Natural killer cell (primary cell): Measurements from ENCODE around the gene LNX1. TPM values are rescaled to one million over a fixed set of nuclear protein-coding genes. Genes with fewer than 3 reads are reported as not detected.

Experiments used
- ATAC-seq, 3 donors: fragments of 150-1000 bp in 2 of 3; fragments of 200-7000 bp in 1 of 3; cut with Tn5 transposase; 1 replicate in 1 of 3; 2 replicates in 2 of 3; pipeline ENCODE4 v1.10.0; 2021; ENCODE audit warnings: mild to moderate bottlenecking in 2 of 3, moderate library complexity in 2 of 3
- DNase-seq, 2 donors: peaks; one replicate each; pipeline versions ENCODE4 v3.0.0 to v3.0.0-alpha.2; 2013 to 2021; ENCODE audit warnings: mixed read lengths in 1 of 2
- H3K27ac ChIP-seq: one replicate; pipeline ENCODE4 v1.5.1; 2013; ENCODE audit warnings: mild to moderate bottlenecking, low read length
- H3K27me3 ChIP-seq: one replicate; pipeline ENCODE4 v1.6.1; 2013; ENCODE audit warnings: low read length; ENCODE audit not compliant: control insufficient read depth, insufficient read depth
- H3K36me3 ChIP-seq: one replicate; pipeline ENCODE4 v1.6.1; 2013; ENCODE audit warnings: low read length; ENCODE audit not compliant: control insufficient read depth, insufficient read depth
- H3K4me1 ChIP-seq: one replicate; pipeline ENCODE4 v1.6.1; 2013; ENCODE audit warnings: low read length; ENCODE audit not compliant: control insufficient read depth, insufficient read depth
- H3K4me3 ChIP-seq: one replicate; pipeline ENCODE4 v1.5.1; 2013; ENCODE audit warnings: low read length
- H3K9me3 ChIP-seq: one replicate; pipeline ENCODE4 v1.6.1; 2013; ENCODE audit warnings: low read length; ENCODE audit not compliant: control insufficient read depth, insufficient read depth
- H3K27ac Mint-ChIP-seq, 2 donors: one replicate each; pipeline ENCODE4 v1.8.0; 2022; ENCODE audit warnings: mild to moderate bottlenecking in 2 of 2, mixed read lengths in 2 of 2, moderate library complexity in 1 of 2
- H3K27me3 Mint-ChIP-seq, 2 donors: one replicate each; pipeline ENCODE4 v1.8.0; 2022; ENCODE audit warnings: low read depth in 2 of 2, mixed read lengths in 2 of 2
- H3K36me3 Mint-ChIP-seq: one replicate; pipeline ENCODE4 v1.8.0; 2022; ENCODE audit warnings: mixed read lengths
- H3K4me1 Mint-ChIP-seq, 2 donors: one replicate each; pipeline ENCODE4 v1.8.0; 2022; ENCODE audit warnings: mixed read lengths in 2 of 2
- H3K4me3 Mint-ChIP-seq: one replicate; pipeline ENCODE4 v1.8.0; 2022; ENCODE audit warnings: mild to moderate bottlenecking, moderate library complexity, mixed read lengths
- H3K9me3 Mint-ChIP-seq, 2 donors: one replicate each; pipeline ENCODE4 v1.8.0; 2022; ENCODE audit warnings: mixed read lengths in 2 of 2
- WGBS: methylation state at CpG from one replicate; pipeline ENCODE4 v1.1.7; 2013; ENCODE audit warnings: missing lambda C conversion rate; ENCODE audit not compliant: insufficient coverage; 5-methylcytosine and 5-hydroxymethylcytosine counted together
- intact Hi-C: fragments of 100-400 bp; cut with micrococcal nuclease; formaldehyde crosslinking; loops from one replicate; pipeline ENCODE4 v1.14.2; 2022
- total RNA-seq, 4 donors: library from RNA; stranded (reverse); fragments of 120-200 nt in 1 of 4; gene quantifications; one replicate each; pipeline versions ENCODE4 v1.2.3 to v1.2.4, GENCODE V29; 2013 to 2022
- TF ChIP-seq, protein P1 (sequence below): fragments of 200-600 bp; IDR thresholded peaks from one replicate; pipeline ENCODE4 v1.8.0; 2022; ENCODE audit warnings: antibody characterized with exemption

The LNX1 gene
- not detected for total RNA-seq
- total RNA-seq (2013), result 0.14 TPM

DNA sequence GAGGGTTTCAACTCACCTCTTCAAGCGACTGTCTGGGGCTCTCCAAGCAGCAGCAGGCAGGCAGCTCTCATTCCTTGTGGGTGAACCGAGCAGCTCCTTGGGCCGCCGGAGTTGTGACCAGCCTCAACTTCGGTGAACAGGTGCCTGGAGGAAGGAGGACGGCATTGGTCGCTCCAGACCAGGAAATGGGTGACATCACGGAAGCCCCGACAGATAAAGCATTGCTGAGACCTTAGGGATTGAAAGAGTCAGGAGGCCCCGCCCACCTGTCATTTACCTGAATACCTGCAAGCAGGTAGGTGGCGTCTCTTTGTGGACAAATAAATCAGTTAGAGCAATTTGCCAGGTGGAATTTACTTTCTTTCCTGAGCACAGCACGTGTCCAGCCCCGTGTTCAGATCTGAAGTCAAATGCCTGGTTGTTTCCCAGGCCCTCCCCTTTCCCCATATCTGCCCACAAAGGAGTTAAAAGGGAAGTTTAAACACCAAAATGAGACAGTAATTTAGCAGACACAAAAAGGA is at the start of gene LNX1:
TSS of gene LNX1 (minus strand) at position 115 of the 521 bp plus-strand sequence. CDS start 17,484 bp downstream, outside the sequence.
- H3K36me3 ChIP-seq, result no peaks in the 10 kb centered on the region
- intact Hi-C loops, result no loop called here
- 22% methylated on average over 13 of the region's 13 CpGs for WGBS
- no peak within 1 kb of the TSS for H3K4me3 ChIP-seq
- no peaks in the 10 kb centered on the region for H3K9me3 Mint-ChIP-seq
- no peak within 1 kb of the TSS for H3K27ac ChIP-seq
- no peak within 1 kb of the TSS for H3K27ac Mint-ChIP-seq
- H3K4me3 Mint-ChIP-seq, result peak within 1 kb of the TSS; percentile 40
- TF ChIP-seq, protein P1, sequence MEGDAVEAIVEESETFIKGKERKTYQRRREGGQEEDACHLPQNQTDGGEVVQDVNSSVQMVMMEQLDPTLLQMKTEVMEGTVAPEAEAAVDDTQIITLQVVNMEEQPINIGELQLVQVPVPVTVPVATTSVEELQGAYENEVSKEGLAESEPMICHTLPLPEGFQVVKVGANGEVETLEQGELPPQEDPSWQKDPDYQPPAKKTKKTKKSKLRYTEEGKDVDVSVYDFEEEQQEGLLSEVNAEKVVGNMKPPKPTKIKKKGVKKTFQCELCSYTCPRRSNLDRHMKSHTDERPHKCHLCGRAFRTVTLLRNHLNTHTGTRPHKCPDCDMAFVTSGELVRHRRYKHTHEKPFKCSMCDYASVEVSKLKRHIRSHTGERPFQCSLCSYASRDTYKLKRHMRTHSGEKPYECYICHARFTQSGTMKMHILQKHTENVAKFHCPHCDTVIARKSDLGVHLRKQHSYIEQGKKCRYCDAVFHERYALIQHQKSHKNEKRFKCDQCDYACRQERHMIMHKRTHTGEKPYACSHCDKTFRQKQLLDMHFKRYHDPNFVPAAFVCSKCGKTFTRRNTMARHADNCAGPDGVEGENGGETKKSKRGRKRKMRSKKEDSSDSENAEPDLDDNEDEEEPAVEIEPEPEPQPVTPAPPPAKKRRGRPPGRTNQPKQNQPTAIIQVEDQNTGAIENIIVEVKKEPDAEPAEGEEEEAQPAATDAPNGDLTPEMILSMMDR, result no peak
- DNase-seq (peak in 1 of 2 donors; percentile 4), ATAC-seq (no peak)
- peaks cover 6% of the 10 kb centered on the region for H3K4me1 ChIP-seq
- no peaks in the 10 kb centered on the region for H3K9me3 ChIP-seq
- H3K4me1 Mint-ChIP-seq, result peaks cover 0 to 13% of the 10 kb centered on the region in 2 donors
- H3K36me3 Mint-ChIP-seq, result no peaks in the 10 kb centered on the region
- H3K27me3 ChIP-seq, result no peaks in the 10 kb centered on the region
- H3K27me3 Mint-ChIP-seq, result peaks cover 25 to 38% of the 10 kb centered on the region in 2 donors

DNA sequence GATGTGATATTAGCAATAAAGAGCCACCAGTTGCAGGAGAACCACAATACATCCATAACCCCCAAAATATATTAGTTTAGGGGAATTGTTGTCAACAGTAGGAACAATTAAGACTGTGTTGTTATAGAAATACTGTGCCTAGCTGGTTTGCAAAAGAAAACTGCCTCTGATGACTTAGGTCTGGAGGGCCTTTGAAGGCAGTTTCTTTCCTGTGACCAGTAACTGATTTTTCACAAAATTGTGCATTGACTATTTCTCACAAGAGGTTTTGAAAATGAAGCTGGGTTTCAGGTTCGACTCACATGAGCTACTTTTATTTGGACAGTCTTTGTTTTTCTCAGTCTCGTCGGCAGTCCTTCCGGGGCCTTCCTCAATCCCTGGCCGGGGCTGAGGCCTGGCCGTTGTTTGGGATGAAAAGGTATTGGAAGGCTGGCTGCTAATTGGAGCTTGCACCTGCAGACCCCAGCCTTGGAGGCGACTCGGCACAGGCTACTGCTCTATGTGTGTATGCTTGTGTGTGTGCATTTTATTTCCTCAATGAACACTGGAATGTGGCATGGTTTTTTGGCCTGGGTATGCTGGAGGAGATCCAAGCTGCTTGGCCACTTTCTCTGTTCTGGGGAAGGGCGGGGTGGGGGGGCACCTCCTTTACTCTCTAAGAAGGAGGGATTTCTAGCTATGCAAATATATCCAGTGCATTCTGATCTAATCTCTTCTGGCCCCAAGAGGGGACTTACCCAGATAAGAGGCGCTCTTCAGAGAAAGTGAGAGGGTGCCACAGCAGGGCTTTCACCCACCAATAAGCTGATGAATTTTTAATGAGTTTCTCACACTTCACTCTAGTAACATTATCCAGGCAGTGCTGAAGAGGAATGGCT is 49.5 kb upstream of the LNX1 start:
- Mint-ChIP-seq H3K4me3 (no peak overlapping the region), H3K36me3 (no peaks in the 10 kb centered on the region), H3K27ac (no peak overlapping the region), H3K27me3 (peaks cover 0 to 6% of the 10 kb centered on the region in 2 donors), H3K9me3 (no peaks in the 10 kb centered on the region), H3K4me1 (no peaks in the 10 kb centered on the region)
- Histone ChIP-seq H3K27ac (no peak overlapping the region), H3K4me1 (no peaks in the 10 kb centered on the region), H3K27me3 (no peaks in the 10 kb centered on the region), H3K4me3 (no peak overlapping the region), H3K9me3 (no peaks in the 10 kb centered on the region), H3K36me3 (no peaks in the 10 kb centered on the region)
- 86% methylated on average over 9 of the region's 10 CpGs for WGBS
- DNase-seq, result no peak
- intact Hi-C loops, result no loop called here
- no peak for ATAC-seq
- TF ChIP-seq, protein P1, result no peak

DNA sequence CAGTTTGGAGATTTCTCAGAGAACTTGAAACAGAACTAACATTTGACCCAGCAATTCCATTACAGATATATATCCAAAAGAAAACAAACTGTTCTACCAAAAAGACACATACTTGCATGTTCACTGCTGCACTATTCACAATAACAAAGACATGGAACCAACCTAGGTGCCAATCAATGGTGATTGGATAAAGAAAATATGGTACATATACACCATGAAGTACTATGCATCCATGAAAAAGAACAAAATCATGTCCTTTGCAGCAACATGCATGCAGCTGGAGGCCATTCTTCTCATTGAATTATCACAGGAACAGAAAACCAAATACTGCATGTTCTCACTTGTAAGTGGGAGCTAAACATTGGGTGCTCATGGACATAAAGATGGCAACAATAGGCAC is 47.6 kb upstream of the LNX1 start:
- TF ChIP-seq, protein P1, result no peak
- no peaks in the 10 kb centered on the region for H3K4me1 ChIP-seq
- no peaks in the 10 kb centered on the region for H3K9me3 ChIP-seq
- Mint-ChIP-seq H3K4me1 (no peaks in the 10 kb centered on the region), H3K4me3 (no peak overlapping the region), H3K9me3 (no peaks in the 10 kb centered on the region), H3K27ac (no peak overlapping the region), H3K36me3 (no peaks in the 10 kb centered on the region), H3K27me3 (peaks cover 0 to 6% of the 10 kb centered on the region in 2 donors)
- H3K36me3 ChIP-seq, result no peaks in the 10 kb centered on the region
- ATAC-seq, result no peak
- H3K27me3 ChIP-seq, result no peaks in the 10 kb centered on the region
- H3K4me3 ChIP-seq, result no peak overlapping the region
- no peak for DNase-seq
- intact Hi-C loops, result no loop called here
- no peak overlapping the region for H3K27ac ChIP-seq
